Left cardiac atrium (tissue), 4 donors: ENCODE results near the gene SEC11A. TPM values are rescaled to one million over a fixed set of nuclear protein-coding genes. Genes with fewer than 3 reads are reported as not detected.
"Not testable (repeated sequence)": the region's sequence is repeated elsewhere in the genome, so short reads cannot be mapped to it uniquely, and the experiment has no call there.

Experiments
- ATAC-seq, 2 donors: fragments of 200-7000 bp; cut with Tn5 transposase; one replicate each; pipeline ENCODE4 v1.9.1; 2020; ENCODE audit warnings: mild to moderate bottlenecking in 2 of 2, moderate library complexity in 2 of 2
- DNase-seq: peaks from one replicate; pipeline ENCODE4 v3.0.0-alpha.2; 2020
- intact Hi-C, 2 donors: fragments of 100-400 bp; cut with DNase I; formaldehyde crosslinking; loops; one replicate each; pipeline versions ENCODE4 v1.14.1 to v1.15.1; 2022 to 2023
- total RNA-seq, 2 donors: library from RNA; stranded (reverse); fragmentation: NEBNext Ultra II Directional; extraction: Animal tissue kit (Norgen Biotek cat#: 25700); gene quantifications; one replicate each; pipeline ENCODE4 v1.2.1, GENCODE V29; 2021
- donor health status: DM: no; HTN: yes; CAD: no.
- donor health status: DM: no; HTN: yes; CAD: no; lungs with severe emphysema.
- donor health status: DM: yes; HTN: yes; CAD: no.
- donor health status: Dilated cardiomyopathy.

SEC11A gene
- total RNA-seq, 2 donors from 2014 or later: 98.1 to 104 TPM

DNA sequence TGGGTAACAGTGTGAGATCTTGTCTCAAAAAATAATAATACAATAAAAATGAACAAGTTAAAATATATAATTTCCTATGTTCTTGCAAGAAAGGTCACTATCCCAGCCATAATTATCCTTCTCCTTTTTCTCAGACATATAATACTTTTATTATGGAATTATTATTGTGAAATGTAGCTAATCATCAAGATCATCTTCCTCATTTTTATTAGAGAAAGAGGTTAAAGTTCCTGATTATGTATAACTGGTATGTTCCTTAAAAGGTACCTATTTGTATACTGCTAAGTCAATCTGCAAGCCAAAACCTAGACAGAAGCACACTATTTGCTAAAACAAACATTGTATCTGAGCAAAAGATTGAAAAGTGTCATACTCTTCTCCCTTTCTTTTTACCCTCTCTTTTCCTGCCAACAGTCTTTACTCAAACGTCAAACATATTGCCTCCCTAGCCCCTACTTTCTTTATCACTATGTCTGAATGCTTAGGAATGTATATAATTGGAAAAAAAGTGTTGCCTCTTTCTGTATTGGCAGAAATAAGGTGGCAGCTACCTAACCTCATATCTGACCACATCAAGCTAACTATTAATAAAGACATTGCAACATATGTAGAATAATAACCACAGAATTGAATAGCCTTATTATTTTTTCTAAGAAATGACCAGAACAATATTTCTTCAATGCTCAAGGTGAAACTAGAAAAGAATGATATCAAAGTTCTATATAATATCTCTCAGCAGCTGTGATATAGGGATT, 18.5 kb downstream of the SEC11A start:
- no peak for ATAC-seq
- intact Hi-C loops: no loop called here

GRCh38 chr15:84696757-84697156, 19.2 kb downstream of the SEC11A start:
- intact Hi-C loops: no loop called here
- ATAC-seq: no peak
- no peak for DNase-seq

More for the DNA sequence above, 18.5 kb downstream of the SEC11A start:
- DNase-seq: no peak

DNA sequence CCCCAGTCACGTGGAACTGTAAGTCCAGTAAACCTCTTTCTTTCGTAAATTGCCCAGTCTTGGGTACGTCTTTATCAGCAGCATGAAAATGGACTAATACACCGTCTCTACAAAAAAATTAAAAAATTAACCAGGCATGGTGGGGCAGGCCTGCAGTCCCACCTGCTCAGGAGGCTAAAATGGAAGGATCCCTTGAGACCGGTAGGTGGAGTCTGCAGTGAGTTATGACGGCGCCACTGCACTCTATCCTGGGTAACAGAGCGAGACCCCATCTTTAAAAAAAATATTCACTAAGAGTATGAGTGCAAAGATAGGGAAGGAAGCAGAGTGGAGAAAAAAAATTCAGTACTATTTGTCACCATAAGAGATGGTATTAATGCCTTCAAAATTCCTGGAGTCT, 25.6 kb downstream of the SEC11A start:
- intact Hi-C loops: no loop called here
- DNase-seq (no peak), ATAC-seq (no peak)

GRCh38 chr15:84689858-84690257, 26.1 kb downstream of the SEC11A start:
- DNase-seq (no peak), ATAC-seq (no peak)
- intact Hi-C loops: no loop called here

DNA sequence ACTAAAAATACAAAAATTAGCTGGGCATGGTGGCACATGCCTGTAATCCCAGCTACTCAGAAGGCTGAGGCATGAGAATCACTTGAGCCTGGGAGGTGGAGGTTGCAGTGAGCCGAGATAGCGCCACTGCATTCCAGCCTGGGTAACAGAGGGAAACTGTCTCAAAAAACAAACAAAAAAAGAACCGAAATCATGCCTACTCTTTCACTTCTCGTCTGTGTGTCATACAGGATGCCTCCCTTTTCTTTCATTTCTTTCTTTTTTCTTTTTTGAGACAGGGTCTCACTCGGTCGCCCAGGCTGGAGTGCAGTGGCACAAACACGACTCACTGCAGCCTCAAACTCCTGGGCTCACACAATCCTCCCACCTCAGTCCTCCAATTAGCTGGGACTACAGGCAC, 29.5 kb downstream of the SEC11A start:
- intact Hi-C loops, ATAC-seq, DNase-seq: not testable (repeated sequence)

GRCh38 chr15:84685304-84685703, 30.6 kb downstream of the SEC11A start:
- intact Hi-C loops: no loop called here
- peak; percentile 60 for DNase-seq
- ATAC-seq: peak in 1 of 2 donors; percentile 93

DNA sequence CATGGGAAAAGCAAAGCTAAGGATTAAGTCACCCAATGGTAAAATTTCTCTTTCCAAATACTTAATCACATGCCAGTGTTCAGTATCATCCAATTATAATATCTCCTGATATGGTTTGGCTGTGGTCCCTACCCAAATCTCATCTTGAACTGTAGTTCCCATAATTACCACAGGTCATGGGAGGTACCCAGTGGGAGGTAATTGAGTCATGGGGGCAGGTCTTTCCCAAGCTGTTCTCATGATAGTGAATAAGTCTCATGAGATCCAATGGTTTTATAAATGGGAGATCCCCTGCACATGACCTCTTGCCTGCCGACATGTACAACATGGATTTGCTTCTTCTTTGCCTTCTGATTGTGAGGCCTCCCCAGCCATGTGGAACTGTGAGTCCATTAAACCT, 31.8 kb downstream of the SEC11A start:
- intact Hi-C loops: no loop called here
- ATAC-seq: no peak
- no peak for DNase-seq

DNA sequence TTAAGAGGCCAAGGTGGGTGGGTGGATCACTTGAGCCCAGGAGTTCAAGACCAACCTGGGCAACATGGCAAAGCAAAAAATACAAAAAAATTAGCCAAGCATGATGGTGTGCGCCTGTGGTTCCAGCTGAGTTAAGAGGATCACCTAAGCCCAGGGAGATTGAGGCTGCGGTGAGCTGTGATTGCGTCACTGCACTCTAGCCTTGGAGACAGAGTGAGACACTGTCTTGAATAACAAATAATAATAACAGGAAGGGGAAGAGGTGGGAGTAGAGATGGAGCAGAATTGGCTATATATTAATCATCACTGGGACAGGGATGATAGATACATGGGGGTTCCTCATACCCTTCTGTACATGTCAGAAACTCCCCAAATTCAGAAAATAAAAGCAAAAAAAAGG, 34.1 kb downstream of the SEC11A start:
- ATAC-seq: no peak
- DNase-seq: no peak
- intact Hi-C loops: no loop called here

GRCh38 chr15:84671211-84671610, 44.7 kb downstream of the SEC11A start:
- DNase-seq (no peak), ATAC-seq (no peak)
- intact Hi-C loops: no loop called here

- DNase-seq (no peak), ATAC-seq (no peak)
- intact Hi-C loops: no loop called here
Measured at GRCh38 chr15:84669726-84670125, 46.2 kb downstream of the SEC11A start.

- ATAC-seq (no peak), DNase-seq (no peak)
- intact Hi-C loops: no loop called here
Measured at GRCh38 chr15:84668221-84668982, 47.5 kb downstream of the SEC11A start.

DNA sequence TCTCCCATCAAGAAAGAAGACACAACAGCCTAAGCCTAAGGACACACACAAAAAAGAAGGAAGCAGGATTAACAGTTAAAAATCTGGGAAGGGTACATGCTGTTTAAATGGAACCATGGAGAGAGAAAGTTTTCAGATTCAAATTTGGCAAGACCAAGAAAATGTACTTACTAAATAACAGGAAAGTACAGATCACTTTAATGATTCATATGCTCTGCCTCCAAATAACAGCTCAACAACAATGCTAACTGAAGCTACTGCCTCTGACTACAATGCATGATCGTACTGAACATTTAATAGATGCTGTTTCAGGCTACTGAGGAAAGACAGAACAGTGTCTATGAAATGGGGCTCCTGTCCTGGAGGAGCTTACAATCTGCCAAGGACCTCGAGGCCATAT, 49.6 kb downstream of the SEC11A start:
- intact Hi-C loops: no loop called here
- ATAC-seq (no peak), DNase-seq (no peak)

DNA sequence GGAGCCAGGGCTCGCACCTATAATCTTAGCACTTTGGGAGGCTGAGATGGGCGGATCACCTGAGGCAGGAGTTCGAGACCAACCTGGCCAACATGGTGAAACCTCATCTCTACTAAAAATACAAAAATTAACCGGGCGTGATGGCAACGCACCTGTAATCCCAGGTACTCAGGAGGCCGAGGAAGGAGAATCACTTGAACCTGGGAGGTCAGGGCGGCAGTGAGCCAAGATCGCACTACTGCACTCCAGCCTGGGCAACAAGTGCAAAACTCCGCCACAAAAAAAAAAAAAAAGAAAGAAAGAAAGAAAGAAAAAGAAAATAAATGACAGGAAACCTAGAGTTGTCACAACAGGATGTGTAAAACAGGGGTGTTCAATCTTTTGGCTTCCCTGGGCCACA, 54.9 kb downstream of the SEC11A start:
- intact Hi-C loops: no loop called here
- no peak for ATAC-seq
- no peak for DNase-seq

- intact Hi-C loops: loop anchor here (5.0 to 10.0 kb wide), 3 partner anchors 55 to 265 kb away; partner anchors contain the start of genes SEC11A (in 2 of the 2) and ZSCAN2 (in 1 of the 2)
- DNase-seq: no peak
Measured at GRCh38 chr15:84659904-84660781, 55.8 kb downstream of the SEC11A start.

GRCh38 chr15:84658788-84659411, 57.0 kb downstream of the SEC11A start:
- ATAC-seq (no peak), DNase-seq (no peak)
- intact Hi-C loops: loop anchor here (5.0 to 10.0 kb wide), 3 partner anchors 56 to 266 kb away; partner anchors contain the start of genes SEC11A (in 2 of the 2) and ZSCAN2 (in 1 of the 2)

More at GRCh38 chr15:84659904-84660781, 55.8 kb downstream of the SEC11A start:
- no peak for ATAC-seq

DNA sequence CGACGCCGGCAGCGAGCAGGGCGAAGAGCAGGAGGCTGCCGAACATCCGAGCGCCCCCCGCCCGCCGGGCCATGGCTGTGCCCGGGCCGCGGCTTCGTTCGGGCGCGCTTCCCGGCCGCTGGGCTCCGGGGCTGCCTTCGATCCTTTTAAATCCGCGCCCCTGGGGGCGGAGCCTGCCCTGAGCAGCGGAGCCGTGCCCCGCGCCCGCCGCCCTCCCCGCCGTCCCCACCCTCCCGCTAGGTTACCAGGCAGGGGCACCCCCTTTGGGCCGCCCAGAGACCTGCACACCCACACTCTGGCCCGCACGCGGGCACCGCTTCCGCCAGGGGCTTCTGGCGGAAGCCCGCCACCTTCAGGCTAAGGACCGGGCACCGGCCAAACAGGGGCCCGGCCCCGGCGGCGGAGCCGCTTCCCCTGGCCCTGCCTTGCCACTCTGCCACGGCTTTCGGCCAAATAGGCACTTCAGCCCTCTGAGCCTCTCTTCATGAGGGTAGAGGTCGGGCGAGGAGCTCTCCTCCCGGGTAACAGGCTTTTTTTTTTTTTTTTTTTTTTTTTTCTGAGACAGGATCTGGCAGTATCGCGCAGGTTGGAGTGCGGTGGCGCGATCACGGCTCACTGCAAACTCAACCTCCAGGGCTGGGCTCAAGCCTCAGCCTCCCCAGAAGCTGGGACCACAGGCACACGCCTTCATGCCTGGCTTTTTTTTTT, 57.7 kb downstream of the SEC11A start, which contains the start of gene NMB:
Gene NMB, minus strand, starts transcription at position 120 of the 708 bp plus-strand sequence. Its CDS starts 47 bp downstream, at position 73.
- intact Hi-C loops: loop anchor here (5.0 to 10.0 kb wide), 3 partner anchors 56 to 267 kb away; partner anchors contain the start of genes SEC11A (in 2 of the 2) and ZSCAN2 (in 1 of the 2)
- ATAC-seq: peak; percentile 64 to 73
- DNase-seq: peak; percentile 83

DNA sequence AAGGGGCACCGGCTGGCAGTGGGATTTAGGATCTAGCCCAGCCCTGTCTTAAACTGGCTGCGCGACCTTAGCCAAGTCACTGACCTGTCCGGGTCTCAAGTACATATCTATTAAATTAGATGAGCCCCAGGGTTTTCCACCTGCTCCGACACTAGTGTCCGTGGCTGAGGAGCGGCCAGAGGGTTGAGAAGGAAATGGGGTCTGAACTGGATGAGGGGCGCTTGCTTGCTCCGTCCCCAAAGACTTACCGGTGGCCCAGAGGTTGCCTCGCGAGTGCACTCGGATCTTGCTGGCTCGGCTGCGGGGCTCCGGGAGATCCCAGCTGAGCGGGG, 58.2 kb downstream of the SEC11A start:
- intact Hi-C loops: loop anchor here (5.0 to 10.0 kb wide), 3 partner anchors 55 to 267 kb away; partner anchors contain the start of genes SEC11A (in 2 of the 2) and ZSCAN2 (in 1 of the 2)
- no peak for DNase-seq

GRCh38 chr15:84656972-84657371, 59.0 kb downstream of the SEC11A start:
- ATAC-seq (no peak), DNase-seq (no peak)
- intact Hi-C loops: loop anchor here (5.0 to 10.0 kb wide), 3 partner anchors 55 to 268 kb away; partner anchors contain the start of genes SEC11A (in 2 of the 2) and ZSCAN2 (in 1 of the 2)

More for the DNA sequence above, 58.2 kb downstream of the SEC11A start:
- ATAC-seq: no peak
